ENCODE data around the gene ACER2.

ACER2 gene

GRCh38 chr9:19490269-19490668 is 81.5 kb downstream of the ACER2 start:
- DNase-seq: no peak

GRCh38 chr9:19490828-19491227 is 82.0 kb downstream of the ACER2 start:
- DNase-seq: no peak

- DNase-seq: no peak
Observed at GRCh38 chr9:19492775-19493173, 84.0 kb downstream of the ACER2 start.

GRCh38 chr9:19493174-19493811 is 84.5 kb downstream of the ACER2 start:
- peak; percentile 61 for DNase-seq

- DNase-seq: no peak
Observed at GRCh38 chr9:19493876-19494275, 85.1 kb downstream of the ACER2 start.

- no peak for DNase-seq
Observed at GRCh38 chr9:19495186-19496028, 86.6 kb downstream of the ACER2 start.

- no peak for DNase-seq
Observed at GRCh38 chr9:19496321-19497050, 87.7 kb downstream of the ACER2 start.

GRCh38 chr9:19497276-19497675 is 88.5 kb downstream of the ACER2 start:
- DNase-seq: no peak

GRCh38 chr9:19498015-19498414 is 89.2 kb downstream of the ACER2 start:
- DNase-seq: no peak
